ENCODE measurements around the gene SLC17A2.

SLC17A2 gene

GRCh38 chr6:25918083-25918683, 12.3 kb downstream of the SLC17A2 start:
- peak; percentile 6 to 8 for DNase-seq

GRCh38 chr6:25916789-25917490, 13.6 kb downstream of the SLC17A2 start:
- DNase-seq, result no peak

GRCh38 chr6:25916330-25916729, 14.2 kb downstream of the SLC17A2 start:
- no peak for DNase-seq

- no peak for DNase-seq
Measured at GRCh38 chr6:25913741-25914140, 16.8 kb downstream of the SLC17A2 start.

GRCh38 chr6:25911351-25911750, 19.1 kb downstream of the SLC17A2 start:
- DNase-seq, result no peak

GRCh38 chr6:25907475-25908014, 22.9 kb downstream of the SLC17A2 start:
- DNase-seq, result no peak

- DNase-seq, result no peak
Measured at GRCh38 chr6:25903467-25904099, 26.9 kb downstream of the SLC17A2 start.

- no peak for DNase-seq
Measured at GRCh38 chr6:25902071-25902470, 28.4 kb downstream of the SLC17A2 start.

- DNase-seq, result no peak
Measured at GRCh38 chr6:25900843-25901242, 29.6 kb downstream of the SLC17A2 start.

GRCh38 chr6:25899580-25900408, 30.7 kb downstream of the SLC17A2 start:
- no peak for DNase-seq

- no peak for DNase-seq
Measured at GRCh38 chr6:25899123-25899522, 31.4 kb downstream of the SLC17A2 start.

- no peak for DNase-seq
Measured at GRCh38 chr6:25898289-25898977, 32.1 kb downstream of the SLC17A2 start.

- no peak for DNase-seq
Measured at GRCh38 chr6:25896252-25896651, 34.2 kb downstream of the SLC17A2 start.

GRCh38 chr6:25895771-25896170, 34.7 kb downstream of the SLC17A2 start:
- DNase-seq, result no peak

- DNase-seq, result no peak
Measured at GRCh38 chr6:25893778-25894177, 36.7 kb downstream of the SLC17A2 start.

GRCh38 chr6:25892877-25893276, 37.6 kb downstream of the SLC17A2 start:
- no peak for DNase-seq

- no peak for DNase-seq
Measured at GRCh38 chr6:25889877-25890853, 40.3 kb downstream of the SLC17A2 start.

- no peak for DNase-seq
Measured at GRCh38 chr6:25888626-25889025, 41.9 kb downstream of the SLC17A2 start.

GRCh38 chr6:25886066-25886465, 44.4 kb downstream of the SLC17A2 start:
- DNase-seq, result no peak

- no peak for DNase-seq
Measured at GRCh38 chr6:25883991-25884390, 46.5 kb downstream of the SLC17A2 start.

GRCh38 chr6:25883536-25883935, 47.0 kb downstream of the SLC17A2 start:
- no peak for DNase-seq
